GM21786 (cell line): ENCODE results near the gene DBP.

ENCODE experiments used
- ATAC-seq: cut with Tn5 transposase; IDR thresholded peaks from one replicate; pipeline ENCODE4 v1.9.1; 2021; ENCODE audit not compliant: unreplicated experiment

Gene DBP

GRCh38 chr19:48582168-48582567 is 55.0 kb downstream of the DBP start:
- ATAC-seq: no peak
